HepG2 (cell line): ENCODE measurements around the gene UBE2O. TPM values are rescaled to one million over a fixed set of nuclear protein-coding genes. Genes with fewer than 3 reads are reported as not detected.

Source experiments
- CC2D1A ChIP-seq: sonication (generic); formaldehyde crosslinking; IDR thresholded peaks from 2 replicates; pipeline ENCODE4 v1.8.1; 2023; ENCODE audit warnings: mild to moderate bottlenecking, missing genetic modification reagents
- GTF3A ChIP-seq: sonication (generic); formaldehyde crosslinking; conservative IDR thresholded peaks from 2 replicates; pipeline ENCODE4 v1.4.0; 2020; ENCODE audit warnings: mild to moderate bottlenecking, missing genetic modification reagents
- HOXA3 ChIP-seq: sonication (generic); formaldehyde crosslinking; IDR thresholded peaks from 2 replicates; pipeline ENCODE4 v1.5.0; 2020; ENCODE audit warnings: missing genetic modification reagents
- IKZF1 ChIP-seq: fragments of 450-650 bp; IDR thresholded peaks from 2 replicates; pipeline ENCODE4 v1.7.1; 2016
- SMARCC2 ChIP-seq: fragments of 450-650 bp; IDR thresholded peaks from 2 replicates; pipeline ENCODE4 v1.6.1; 2017; ENCODE audit warnings: antibody characterized with exemption, mild to moderate bottlenecking
- SRSF4 ChIP-seq: fragments of 200-400 bp; formaldehyde crosslinking; IDR thresholded peaks from one replicate; pipeline ENCODE4 v1.6.1; 2018; ENCODE audit warnings: mild to moderate bottlenecking, low read depth, low read length, moderate library complexity; ENCODE audit not compliant: poor library complexity, severe bottlenecking
- ZBTB43 ChIP-seq: sonication (generic); formaldehyde crosslinking; conservative IDR thresholded peaks from 2 replicates; pipeline ENCODE4 v1.4.0; 2020; ENCODE audit warnings: missing genetic modification reagents
- ZFP90 ChIP-seq: sonication (generic); formaldehyde crosslinking; IDR thresholded peaks from 2 replicates; pipeline ENCODE4 v1.8.0; 2022; ENCODE audit warnings: missing genetic modification reagents, mild to moderate bottlenecking, inconsistent platforms, borderline replicate concordance
- ZNF207 ChIP-seq: fragments of 450-650 bp; IDR thresholded peaks from 2 replicates; pipeline ENCODE4 v1.6.1; 2016; ENCODE audit warnings: antibody characterized with exemption, borderline replicate concordance
- ZNF280D ChIP-seq: sonication (generic); formaldehyde crosslinking; IDR thresholded peaks from 2 replicates; pipeline ENCODE4 v1.5.1; 2020; ENCODE audit warnings: mild to moderate bottlenecking, missing genetic modification reagents
- ZSCAN29 ChIP-seq: sonication (generic); formaldehyde crosslinking; conservative IDR thresholded peaks from 2 replicates; pipeline ENCODE4 v1.4.0; 2020; ENCODE audit warnings: mild to moderate bottlenecking, missing genetic modification reagents
- polyA plus RNA-seq, 8 experiments: library from polyadenylated mRNA; depleted of rRNA in 3 of 8; stranded (reverse) in 7 of 8; unstranded in 1 of 8; fragments of >200 nt; fragmentation: Illumina TruSeq in 4 of 8; extraction: Trizol in 4 of 8; gene quantifications; 2 replicates each; pipeline versions ENCODE4 v1.2.1 to v1.2.3, GENCODE V29; 2011 to 2016; ENCODE audit warnings: low read depth in 4 of 8, missing spikeins in 1 of 8, mixed read lengths in 1 of 8; ENCODE audit not compliant: insufficient read depth in 1 of 8
- total RNA-seq, 5 experiments: library from RNA; depleted of rRNA; stranded (reverse); fragments of >200 nt; fragmentation: Illumina TruSeq; extraction: Trizol; gene quantifications; 2 replicates each; pipeline ENCODE4 v1.2.3, GENCODE V29; 2016; ENCODE audit warnings: low read depth in 1 of 5
- TF ChIP-seq, protein P1 (sequence below): fragments of 450-650 bp; IDR thresholded peaks from 2 replicates; pipeline ENCODE4 v1.6.1; 2017; ENCODE audit warnings: mild to moderate bottlenecking
- TF ChIP-seq, protein P2 (sequence below): sonication (generic); formaldehyde crosslinking; conservative IDR thresholded peaks from 2 replicates; pipeline ENCODE4 v1.8.0; 2022; ENCODE audit warnings: missing genetic modification reagents
- TF ChIP-seq, protein P3 (sequence below): sonication (generic); formaldehyde crosslinking; IDR thresholded peaks from 2 replicates; pipeline ENCODE4 v1.4.0; 2020; ENCODE audit warnings: missing genetic modification reagents

Gene UBE2O
- total and polyA plus RNA-seq, 2 of the 13 experiments (the other 11 are each of a cell fraction or from before 2014, with no cell fraction given) = 21.5 to 23.5 TPM

DNA sequence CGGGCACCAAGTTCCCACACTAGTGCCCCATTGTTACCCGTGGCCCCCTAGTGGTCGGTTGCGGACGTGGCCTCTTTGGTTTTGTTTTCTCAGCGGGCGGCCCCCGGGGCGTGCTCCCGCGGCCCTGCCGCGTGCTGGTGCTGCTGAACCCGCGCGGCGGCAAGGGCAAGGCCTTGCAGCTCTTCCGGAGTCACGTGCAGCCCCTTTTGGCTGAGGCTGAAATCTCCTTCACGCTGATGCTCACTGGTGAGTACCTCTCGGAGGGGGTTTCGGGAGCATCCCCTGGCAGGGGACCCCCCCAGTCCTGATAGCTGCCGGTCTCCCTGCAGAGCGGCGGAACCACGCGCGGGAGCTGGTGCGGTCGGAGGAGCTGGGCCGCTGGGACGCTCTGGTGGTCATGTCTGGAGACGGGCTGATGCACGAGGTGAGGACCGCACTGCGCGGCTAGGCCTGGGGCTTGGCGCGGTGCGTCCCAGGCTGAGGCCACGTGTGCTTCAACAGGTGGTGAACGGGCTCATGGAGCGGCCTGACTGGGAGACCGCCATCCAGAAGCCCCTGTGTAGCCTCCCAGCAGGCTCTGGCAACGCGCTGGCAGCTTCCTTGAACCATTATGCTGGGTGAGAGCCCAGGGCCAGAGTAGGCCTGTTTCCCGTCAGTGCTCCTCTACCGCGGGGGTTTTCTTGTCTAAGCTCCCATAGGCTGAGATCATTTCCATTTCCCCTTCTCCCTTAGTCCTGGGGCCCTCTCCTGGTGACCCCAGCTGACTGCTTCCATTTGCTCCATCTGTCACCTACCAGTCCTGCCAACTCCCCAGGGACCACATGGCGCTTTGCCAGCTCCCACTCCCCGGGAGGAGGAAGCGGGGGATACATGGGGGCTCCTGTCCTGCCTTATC, 66.8 kb downstream of the UBE2O start (continued):
- TF ChIP-seq, protein P1, sequence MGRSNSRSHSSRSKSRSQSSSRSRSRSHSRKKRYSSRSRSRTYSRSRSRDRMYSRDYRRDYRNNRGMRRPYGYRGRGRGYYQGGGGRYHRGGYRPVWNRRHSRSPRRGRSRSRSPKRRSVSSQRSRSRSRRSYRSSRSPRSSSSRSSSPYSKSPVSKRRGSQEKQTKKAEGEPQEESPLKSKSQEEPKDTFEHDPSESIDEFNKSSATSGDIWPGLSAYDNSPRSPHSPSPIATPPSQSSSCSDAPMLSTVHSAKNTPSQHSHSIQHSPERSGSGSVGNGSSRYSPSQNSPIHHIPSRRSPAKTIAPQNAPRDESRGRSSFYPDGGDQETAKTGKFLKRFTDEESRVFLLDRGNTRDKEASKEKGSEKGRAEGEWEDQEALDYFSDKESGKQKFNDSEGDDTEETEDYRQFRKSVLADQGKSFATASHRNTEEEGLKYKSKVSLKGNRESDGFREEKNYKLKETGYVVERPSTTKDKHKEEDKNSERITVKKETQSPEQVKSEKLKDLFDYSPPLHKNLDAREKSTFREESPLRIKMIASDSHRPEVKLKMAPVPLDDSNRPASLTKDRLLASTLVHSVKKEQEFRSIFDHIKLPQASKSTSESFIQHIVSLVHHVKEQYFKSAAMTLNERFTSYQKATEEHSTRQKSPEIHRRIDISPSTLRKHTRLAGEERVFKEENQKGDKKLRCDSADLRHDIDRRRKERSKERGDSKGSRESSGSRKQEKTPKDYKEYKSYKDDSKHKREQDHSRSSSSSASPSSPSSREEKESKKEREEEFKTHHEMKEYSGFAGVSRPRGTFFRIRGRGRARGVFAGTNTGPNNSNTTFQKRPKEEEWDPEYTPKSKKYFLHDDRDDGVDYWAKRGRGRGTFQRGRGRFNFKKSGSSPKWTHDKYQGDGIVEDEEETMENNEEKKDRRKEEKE = no peak
- TF ChIP-seq ZNF207 = no peak
- TF ChIP-seq, protein P2, sequence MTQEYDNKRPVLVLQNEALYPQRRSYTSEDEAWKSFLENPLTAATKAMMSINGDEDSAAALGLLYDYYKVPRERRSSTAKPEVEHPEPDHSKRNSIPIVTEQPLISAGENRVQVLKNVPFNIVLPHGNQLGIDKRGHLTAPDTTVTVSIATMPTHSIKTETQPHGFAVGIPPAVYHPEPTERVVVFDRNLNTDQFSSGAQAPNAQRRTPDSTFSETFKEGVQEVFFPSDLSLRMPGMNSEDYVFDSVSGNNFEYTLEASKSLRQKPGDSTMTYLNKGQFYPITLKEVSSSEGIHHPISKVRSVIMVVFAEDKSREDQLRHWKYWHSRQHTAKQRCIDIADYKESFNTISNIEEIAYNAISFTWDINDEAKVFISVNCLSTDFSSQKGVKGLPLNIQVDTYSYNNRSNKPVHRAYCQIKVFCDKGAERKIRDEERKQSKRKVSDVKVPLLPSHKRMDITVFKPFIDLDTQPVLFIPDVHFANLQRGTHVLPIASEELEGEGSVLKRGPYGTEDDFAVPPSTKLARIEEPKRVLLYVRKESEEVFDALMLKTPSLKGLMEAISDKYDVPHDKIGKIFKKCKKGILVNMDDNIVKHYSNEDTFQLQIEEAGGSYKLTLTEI (CRISPR knock-in tag) = no peak
- TF ChIP-seq SMARCC2 = no peak
- no peak for TF ChIP-seq GTF3A (CRISPR knock-in tag)
- no peak for TF ChIP-seq SRSF4
- no peak for TF ChIP-seq IKZF1
- TF ChIP-seq ZFP90 (CRISPR knock-in tag) = peak; percentile 98; the same call in 1 of the 2 replicates
- peak; percentile 95 for TF ChIP-seq HOXA3
- TF ChIP-seq, protein P3, sequence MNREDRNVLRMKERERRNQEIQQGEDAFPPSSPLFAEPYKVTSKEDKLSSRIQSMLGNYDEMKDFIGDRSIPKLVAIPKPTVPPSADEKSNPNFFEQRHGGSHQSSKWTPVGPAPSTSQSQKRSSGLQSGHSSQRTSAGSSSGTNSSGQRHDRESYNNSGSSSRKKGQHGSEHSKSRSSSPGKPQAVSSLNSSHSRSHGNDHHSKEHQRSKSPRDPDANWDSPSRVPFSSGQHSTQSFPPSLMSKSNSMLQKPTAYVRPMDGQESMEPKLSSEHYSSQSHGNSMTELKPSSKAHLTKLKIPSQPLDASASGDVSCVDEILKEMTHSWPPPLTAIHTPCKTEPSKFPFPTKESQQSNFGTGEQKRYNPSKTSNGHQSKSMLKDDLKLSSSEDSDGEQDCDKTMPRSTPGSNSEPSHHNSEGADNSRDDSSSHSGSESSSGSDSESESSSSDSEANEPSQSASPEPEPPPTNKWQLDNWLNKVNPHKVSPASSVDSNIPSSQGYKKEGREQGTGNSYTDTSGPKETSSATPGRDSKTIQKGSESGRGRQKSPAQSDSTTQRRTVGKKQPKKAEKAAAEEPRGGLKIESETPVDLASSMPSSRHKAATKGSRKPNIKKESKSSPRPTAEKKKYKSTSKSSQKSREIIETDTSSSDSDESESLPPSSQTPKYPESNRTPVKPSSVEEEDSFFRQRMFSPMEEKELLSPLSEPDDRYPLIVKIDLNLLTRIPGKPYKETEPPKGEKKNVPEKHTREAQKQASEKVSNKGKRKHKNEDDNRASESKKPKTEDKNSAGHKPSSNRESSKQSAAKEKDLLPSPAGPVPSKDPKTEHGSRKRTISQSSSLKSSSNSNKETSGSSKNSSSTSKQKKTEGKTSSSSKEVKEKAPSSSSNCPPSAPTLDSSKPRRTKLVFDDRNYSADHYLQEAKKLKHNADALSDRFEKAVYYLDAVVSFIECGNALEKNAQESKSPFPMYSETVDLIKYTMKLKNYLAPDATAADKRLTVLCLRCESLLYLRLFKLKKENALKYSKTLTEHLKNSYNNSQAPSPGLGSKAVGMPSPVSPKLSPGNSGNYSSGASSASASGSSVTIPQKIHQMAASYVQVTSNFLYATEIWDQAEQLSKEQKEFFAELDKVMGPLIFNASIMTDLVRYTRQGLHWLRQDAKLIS (CRISPR knock-in tag) = 0 out of 2 replicates have a peak, but pooled peaks have one; percentile 70
- TF ChIP-seq ZSCAN29 (CRISPR knock-in tag) = peak; percentile 72; the same call in 1 of the 2 replicates
- TF ChIP-seq CC2D1A (CRISPR knock-in tag) = 0 out of 2 replicates have a peak, but pooled peaks have one; percentile 92
- TF ChIP-seq ZBTB43 (CRISPR knock-in tag) = peak; percentile 98
- peak; percentile 97; the same call in 1 of the 2 replicates for TF ChIP-seq ZNF280D (CRISPR knock-in tag)
